IPS-NIHi11 (cell line): ENCODE results near the gene MCF2L2.
A peak's percentile ranks its signal among the peaks of the same experiment; 100 is the strongest.

Experiments
- DNase-seq: peaks from one replicate; pipeline ENCODE4 v3.0.0; 2012; ENCODE audit warnings: mixed read lengths, low spot score

The MCF2L2 gene

DNA sequence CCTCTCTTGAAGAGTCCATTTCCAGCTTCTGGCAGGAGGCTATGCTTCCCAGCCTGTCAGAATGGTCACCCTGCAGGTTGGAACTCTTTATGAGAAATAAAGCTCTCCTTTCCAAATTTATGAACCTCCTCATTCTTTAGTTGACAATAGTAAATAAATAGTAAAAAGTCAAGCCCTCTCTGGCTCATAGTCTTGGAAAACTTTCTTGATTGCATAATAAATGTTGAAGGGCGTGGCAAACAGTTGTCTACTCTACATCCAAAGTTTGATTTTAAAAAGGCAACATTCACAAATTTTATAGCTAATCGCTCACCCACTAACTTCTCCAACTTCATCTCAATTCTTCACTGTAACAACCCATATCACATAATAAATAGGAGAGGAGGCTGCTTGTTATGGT is 58.8 kb downstream of the MCF2L2 start:
- no peak for DNase-seq

DNA sequence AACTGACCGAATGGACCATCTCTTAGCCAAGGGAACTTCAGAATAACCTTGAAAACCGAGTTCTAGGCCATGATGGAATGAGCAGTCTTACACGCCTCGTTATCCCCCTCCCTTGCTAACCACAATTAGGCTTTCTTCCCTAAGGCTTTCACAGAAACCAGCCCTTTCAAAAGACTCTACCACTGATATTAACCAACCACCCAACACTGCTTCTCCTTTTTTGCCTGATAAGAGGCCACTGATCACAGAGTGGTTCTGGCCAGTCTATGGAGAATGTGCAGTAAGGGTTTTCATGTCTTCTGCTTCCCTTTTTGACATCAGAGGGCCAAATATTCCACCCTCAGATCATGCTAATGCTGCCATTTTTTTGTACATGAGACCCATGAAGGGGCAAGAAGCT is 59.3 kb downstream of the MCF2L2 start:
- no peak for DNase-seq

DNA sequence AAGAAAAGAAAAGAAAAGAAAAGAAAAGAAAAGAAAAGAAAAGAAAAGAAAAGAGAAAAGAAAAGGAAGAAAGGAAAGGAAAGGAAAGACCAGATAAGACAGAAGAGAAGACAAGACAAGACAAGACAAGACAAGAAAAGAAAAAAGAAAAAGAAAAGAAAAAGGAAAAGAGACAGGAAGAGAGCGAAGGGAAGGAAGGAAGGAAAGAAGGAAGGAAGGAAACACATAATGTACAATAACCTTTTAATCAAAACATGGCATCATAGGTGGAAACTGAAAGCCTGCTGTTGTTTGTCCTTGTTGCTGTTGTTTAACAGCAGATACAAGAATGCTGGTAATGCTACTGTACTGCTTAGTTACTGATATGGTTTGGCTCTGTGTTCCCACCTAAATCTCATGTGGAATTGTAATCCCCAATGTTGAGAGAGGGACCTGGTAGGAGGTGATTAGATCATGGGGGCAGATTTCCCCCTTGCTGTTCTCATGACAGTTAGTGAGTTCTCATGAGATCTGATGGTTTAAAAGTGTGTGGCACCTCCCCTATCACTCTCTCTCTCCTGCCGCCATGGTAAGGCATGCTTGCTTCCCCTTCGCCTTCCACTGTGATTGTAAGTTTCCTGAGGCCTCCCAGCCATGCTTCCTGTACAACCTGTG is 67.3 kb downstream of the MCF2L2 start:
- DNase-seq, result no peak

DNA sequence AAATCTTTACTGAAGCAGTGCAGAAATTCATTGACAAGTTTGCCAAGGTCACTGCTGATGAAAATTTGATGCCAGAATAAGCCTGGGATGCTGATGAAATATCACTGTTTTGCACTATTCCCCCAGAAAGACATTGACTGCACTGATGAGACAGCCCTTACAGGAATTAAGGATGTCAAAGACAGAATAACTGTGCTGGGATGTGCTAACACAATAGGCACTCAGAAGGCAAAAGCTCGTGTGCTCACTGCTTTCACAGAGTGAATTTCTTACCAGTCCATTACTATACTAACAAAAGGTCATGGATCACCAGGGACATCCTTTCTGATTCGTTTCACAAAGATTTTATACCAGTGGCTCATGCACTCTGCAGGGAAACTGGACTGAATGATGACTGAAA is 69.4 kb downstream of the MCF2L2 start:
- no peak for DNase-seq

DNA sequence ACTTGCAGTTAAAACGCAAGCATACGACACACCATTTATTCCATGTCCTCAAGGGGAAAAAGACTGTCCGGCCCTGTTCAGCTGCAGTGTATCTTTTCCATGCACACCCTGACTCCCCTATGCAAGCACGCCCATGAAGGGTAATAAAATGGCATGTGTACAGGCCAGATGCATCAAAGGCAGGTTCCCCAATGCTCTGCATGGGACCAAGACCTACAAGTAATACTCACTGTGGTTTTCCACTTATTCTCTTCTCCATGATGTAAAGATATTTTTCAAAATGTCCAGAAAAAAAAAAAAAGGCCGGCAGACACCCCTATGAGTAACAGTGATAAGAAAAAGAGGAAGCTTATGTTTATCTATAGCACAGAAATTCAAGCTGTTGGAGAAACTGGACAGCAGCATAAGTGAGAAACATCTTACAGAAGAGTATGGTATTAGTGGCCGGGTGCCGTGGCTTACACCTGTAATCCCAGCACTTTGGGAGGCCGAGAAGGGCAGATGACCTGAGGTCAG is 70.8 kb downstream of the MCF2L2 start:
- no peak for DNase-seq

DNA sequence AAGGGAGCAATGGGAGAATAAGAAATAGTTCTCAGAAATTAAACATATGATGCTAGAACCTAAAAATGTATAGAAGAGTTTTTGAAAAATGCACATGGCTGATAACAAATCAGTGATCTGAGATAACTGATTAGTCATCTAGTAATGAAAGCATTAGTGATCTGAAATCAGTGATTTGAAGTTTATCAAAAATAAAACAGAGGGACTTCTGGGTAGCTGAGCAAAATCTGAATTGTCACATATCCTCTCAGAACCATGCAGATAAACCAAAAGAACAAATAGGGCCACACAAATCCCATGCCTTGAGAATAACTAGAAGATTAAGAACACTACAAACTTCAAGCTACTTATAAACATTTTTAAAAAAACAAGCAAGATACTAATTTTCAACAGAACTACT is 71.5 kb downstream of the MCF2L2 start:
- DNase-seq, result no peak

DNA sequence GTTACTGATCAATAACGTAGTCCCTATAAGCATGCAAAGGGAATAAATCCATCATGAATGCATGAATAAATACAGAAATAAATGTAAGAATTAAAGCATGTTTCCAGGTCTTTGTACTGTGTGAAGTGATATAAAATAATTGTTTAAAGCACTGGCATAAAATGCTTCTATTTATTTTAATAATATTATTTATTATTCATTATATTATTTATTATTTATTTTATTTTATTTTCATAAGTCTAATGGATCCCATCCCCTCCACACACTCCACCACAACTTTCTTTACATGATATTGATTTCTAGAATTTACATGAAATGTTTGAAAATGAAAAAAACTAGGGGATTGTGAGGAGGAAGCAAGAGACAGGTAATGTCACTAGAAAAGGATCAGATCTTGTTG is 73.5 kb downstream of the MCF2L2 start:
- DNase-seq, result no peak

DNA sequence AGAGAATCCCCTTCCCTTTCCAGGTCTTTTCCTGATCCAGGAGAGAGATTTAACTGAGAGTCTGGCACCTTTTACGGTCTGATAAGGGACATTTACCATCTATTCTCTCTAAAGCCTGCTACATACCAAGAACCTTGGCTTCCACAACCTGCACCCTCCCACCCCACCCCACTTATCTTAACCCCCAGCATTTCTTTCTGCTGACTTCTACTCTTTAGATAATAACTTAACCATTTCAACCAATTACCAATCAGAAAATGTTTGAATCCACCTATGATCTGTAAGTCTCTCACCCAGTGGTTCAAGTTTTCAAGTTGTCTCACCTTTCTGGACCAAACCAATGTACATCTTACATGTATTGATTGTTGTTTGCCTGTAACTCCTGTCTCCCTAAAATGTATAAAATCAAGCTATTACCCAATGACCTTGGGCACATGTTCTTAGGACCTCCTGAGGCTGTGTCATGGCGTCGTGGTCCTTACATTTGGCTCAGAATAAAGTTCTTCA is 74.0 kb downstream of the MCF2L2 start:
- DNase-seq, result no peak

DNA sequence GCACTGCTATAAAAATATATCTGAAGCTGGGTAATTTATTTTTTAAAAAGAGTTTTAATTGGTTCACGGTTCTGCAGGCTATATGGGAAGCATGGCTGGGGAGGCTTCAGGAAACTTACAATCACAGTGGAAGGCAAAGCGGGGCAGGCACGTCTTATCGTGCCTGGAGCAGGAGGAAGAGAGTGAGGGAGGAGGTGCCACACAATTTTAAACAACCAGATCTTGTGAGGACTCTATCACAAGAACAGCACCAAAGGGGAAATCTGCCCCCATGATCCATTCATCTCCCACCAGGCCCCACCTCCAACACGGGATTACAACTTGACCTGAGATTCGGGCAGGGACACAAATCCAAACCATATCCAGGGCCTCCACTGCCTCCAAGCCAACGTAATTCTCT is 75.0 kb downstream of the MCF2L2 start:
- no peak for DNase-seq

DNA sequence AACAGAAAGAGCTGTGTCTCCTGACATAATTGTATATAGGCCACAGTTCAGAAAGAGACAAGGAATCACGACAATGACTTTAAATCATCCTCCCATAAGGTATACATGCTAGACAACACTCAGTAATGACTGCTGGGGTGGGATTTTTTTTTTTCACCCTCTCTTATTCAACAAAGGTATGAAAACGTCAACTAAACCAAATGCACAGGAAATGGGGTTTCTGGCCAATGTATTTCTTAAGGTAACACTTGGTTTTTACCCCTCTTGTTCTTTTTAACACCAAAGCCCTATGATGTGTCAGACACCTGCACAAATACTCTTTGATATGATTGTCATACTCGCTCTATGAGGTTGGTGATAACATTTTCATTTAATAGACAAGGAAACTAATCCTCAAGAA is 78.3 kb downstream of the MCF2L2 start:
- no peak for DNase-seq

DNA sequence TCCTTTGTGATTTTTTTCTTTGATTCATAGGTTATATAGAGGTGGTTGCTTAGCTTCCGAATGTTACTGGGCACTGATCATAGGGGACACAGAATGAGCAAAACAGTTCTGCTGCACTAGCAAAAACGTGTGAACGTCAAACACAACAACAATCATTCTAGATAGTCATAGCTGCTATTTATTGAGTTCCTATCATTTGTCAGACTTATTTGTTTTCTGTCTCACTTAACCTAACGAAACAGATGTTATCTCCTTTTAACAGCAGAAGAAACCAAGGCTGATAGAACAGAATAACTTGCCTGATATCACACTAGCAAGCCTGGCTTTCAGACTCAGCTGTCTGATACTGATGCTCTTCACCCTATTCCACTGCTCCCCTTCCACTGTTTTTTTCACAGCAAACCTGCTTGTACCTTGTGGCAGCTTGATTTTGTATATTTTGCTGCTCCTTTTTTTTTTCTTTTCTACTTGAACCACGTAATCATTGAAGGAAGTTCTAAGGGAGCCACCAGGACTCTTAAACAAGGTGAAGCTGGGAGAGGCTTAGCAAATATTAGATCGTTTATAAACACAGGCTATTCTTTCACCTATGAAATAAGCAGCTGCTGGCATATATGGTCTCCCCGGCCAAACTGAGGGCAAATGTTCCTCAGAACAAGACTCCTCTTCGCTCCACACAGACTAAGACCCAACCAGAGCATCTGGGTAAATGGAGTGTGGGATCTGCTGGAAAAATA is 78.8 kb downstream of the MCF2L2 start:
- no peak for DNase-seq

DNA sequence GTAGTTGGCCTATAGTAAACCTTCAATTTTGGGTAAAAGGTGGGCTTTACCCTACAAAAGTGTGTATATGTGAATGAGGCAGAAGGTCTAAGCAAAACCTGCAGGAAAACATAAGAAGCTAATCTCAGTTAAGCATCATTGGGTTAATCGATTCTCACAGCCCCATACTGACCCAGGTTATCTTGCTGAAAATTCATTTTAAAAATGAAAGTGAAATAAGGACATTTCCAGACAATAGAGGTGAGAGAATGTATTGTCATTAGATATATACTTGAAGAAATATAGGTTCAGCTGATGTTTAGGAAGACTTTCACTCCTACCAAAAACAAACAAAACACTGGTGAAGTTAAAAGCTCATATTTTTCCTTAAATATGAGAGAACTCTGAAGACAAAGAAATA is 85.6 kb downstream of the MCF2L2 start:
- no peak for DNase-seq

DNA sequence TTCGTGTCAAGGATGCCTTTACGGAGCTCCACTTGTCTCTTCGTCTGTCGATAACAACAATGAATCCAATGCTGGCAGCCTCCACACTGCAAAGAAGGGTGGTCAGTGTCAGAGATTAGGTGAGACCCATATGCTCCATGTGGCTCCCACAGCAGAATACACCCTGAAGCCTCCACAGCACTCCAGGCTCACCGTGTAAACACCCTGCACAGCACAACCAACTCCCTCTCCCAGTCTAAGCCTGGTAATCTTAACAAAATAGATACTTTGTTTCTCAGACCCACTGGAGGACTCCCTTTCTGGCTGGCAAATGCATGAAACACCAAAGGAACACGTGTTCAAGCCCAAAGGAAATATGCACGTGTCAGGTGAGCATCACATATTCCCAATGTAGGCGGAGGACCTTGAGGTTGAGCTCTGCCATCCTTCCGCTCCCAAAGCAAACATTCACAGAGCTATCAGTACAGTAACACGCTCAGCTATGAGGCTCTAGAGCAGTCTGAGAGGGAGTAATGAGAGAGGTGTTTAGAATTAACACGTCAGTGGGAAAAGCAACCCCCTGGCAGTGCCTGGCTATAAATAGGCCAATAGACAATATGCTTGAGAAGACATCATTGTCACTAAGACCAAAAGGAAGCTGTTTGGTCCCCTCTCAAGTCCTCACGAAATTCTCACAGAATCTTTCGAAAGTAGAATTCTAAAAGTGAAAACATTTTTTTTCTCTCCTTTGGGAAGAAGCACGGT is 86.7 kb downstream of the MCF2L2 start:
- no peak for DNase-seq

DNA sequence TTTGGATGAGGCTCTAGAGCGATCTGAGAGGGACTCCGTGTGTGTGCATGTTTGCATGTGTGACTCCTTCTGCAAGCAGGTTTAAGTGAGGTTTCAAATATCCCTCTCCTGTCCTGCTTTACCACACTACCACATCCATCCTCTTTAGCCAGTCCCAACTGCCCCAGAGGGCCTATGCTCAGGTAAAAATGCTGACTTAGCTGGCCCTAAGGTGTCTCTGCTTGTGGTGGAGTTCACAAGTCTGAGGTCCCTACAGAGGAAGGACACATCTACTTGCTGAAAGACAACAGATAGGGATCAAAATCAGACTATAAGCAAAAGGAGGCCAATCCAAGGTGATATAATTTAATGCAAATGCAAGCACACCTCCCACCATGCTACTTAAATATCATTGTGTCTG is 88.2 kb downstream of the MCF2L2 start:
- DNase-seq, result no peak

DNA sequence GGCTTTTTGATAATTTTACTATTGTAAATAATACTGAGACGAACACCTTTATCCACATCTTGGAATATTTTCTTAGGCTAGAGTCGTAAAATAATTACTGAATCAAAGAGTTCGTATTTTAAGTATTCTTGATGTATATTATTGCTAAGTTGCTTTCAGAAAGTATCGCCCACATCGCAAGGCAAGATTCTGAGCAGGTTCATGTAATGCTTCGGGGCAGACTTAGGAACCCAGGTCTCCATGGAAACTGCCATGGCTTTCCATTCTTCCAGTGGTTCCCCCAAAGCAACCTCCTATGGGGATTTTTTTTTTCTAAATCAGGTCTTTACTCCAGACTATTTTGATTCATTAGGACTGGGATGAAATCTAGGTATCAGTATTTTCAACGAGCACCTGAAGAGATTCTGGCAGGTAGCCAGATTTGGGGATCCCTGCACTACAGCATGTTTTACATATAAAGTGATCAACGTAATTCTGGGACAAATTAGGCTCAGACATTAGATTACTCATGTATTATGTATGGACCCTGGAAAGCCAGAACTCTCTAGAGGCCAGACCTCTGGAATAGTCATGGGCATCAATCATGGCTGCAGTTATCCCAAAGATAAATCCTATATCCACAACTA is 88.8 kb downstream of the MCF2L2 start:
- no peak for DNase-seq

DNA sequence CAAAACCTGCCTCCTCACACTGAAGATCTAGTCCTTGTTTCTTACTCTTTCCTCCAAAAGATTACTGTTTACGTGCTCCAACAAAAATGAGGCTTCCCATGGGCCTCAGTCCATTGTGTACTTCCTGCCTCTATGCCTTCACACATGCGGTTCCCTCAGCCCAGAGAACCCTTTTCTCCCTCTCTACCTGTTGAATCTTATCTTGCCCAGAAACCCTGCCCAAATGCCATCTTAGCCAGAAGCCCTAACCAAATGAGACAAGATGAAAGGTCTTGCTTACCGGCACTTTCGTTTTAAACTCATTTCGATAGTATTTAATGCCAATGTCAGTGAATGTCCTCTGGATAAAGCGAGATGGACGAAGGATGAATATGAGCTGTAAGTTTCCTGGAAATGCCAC is 89.9 kb downstream of the MCF2L2 start:
- no peak for DNase-seq

DNA sequence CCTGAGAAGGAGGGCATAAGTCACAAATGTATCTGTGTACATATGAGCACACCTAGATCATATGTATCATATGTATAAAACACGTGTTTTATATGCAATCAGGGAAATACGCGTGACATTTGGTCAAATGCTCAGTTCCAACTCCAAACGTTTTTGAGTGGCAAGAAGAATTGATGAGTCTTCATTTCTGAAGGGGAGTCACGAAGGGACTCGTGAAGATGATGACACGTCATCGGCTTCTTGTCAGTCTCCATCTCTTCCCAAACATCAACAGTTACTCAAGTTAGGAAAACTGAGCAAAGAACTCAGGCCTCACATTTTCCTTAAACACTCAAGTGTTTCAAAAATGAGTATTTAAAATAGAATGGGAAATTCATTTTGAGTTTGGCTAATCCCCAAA is 95.9 kb downstream of the MCF2L2 start:
- no peak for DNase-seq

DNA sequence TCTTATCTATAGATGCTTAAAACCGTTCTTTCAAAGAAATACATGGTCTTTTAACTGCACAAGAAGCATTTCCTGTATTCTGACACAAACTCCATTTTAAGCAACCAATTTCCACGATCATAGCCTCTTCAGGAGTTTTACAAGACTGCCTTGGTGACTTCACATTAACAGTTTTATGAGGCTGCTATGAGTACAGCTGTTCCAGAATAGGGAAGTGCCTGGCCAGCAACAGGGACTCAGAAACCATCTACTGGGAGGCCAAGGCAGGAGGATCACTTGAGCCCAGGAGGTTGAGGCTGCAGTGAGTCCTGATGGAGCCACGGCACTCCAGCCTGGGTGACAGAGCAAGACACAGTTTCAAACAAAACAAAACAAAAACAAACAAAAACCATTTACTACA is 96.9 kb downstream of the MCF2L2 start:
- no peak for DNase-seq

DNA sequence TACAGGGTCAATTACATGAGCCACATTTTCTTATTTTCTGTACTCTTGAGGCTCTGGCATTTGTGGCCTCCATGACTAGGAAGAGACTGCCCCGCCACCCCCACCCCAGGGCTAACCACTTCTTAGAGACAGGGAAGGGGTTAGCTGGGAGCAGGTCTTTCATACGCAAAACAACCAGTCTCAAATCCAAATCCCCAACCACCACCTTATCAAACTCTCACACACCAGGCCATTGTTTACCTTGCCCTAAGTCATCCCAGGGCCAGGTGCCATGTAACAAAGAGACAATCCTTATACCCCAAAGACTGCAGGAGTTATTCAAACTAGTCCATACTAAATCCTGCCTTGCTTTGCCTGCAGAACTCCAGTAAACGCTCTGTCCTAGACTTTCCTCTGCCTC is 97.5 kb downstream of the MCF2L2 start:
- peak; percentile 49 for DNase-seq

DNA sequence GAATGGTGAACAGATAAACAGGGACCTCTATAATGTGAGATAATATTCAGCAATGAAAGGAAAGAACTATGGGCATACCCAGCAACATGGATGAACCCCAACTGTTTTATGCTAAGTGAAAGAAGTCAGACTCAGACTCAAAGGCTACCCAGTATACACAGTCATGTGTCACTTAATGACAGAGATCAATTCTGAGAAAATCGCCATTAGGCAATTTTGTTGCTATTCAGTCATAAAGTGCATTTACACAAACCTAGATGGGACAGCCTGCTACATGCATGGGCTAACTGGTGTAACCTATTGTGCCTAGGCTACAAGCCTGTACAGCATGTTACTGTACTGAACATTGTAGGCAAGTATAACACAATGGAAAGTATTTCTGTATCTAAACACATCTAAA is 98.9 kb downstream of the MCF2L2 start:
- no peak for DNase-seq

DNA sequence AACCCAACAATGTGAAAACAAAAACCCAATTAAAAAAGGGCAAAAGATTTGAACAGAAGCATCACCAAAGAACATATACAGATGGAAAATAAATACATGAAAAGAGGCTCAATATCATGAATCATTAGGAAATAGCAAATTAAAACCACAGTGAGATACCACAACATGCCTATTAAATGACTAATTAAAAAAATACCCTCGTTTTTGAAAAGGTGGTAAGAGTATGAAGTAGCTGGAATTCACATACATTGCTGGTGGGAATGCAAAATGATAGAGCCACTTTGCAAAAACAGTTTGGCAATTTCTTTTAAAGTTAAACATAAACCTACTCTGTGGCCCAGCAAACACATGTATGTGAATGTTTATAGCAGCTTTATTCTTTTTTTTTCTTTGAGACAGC is 99.6 kb downstream of the MCF2L2 start:
- no peak for DNase-seq

DNA sequence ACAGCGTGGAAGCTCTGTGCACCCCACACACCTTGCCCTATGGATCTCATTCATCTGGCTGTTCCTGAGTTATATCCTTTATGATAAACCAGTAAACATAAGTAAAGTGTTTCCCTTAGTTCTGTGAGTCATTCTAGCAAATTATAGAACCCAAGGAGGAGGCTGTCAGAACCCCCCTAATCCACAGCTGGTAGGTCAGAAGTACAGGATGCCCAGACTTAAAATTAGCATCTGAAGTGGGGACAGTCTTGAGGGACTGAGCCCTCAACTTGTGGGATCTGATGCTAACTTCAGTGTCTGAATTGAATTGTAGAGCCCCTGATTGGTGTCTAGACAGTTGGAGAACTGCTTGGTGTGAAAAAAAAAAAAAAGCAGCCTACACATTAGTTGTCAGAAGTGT is 100.3 kb downstream of the MCF2L2 start:
- no peak for DNase-seq

DNA sequence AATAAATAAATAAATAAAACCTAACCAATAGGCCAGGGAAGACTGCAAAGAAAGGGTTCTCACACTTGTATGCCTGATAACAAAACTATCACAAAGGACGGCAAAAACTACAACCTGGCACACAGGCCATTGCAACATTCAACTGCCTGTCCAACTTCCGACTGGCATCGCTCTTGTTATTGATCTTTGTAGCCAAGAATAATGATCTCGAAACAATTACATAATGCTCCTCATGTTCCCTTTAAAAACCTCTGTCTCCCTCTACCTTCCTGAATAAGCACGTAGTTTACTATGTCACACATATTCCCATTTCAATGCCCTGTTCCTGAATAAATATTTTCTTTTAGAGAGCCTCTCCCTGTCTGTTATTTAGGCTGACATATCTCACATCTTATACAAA is 101.1 kb downstream of the MCF2L2 start:
- no peak for DNase-seq
